H1 (cell line): Measurements from ENCODE around the gene PLAC9. TPM values are rescaled to one million over a fixed set of nuclear protein-coding genes. Genes with fewer than 3 reads are reported as not detected.

Experiments
- CTCF ChIA-PET: fragments of 300-600 bp; sonication (Branson Sonifier 250); formaldehyde crosslinking; loops from one replicate; lab custom pipeline; 2021; ENCODE audit not compliant: partially characterized antibody; lab: Charles Lee
- POLR2A ChIA-PET: fragments of 300-600 bp; sonication (Branson Sonifier 250); formaldehyde crosslinking; loops from one replicate; lab custom pipeline; 2021; ENCODE audit warnings: inconsistent platforms; ENCODE audit not compliant: partially characterized antibody; lab: Charles Lee
- DNase-seq, 2 experiments: peaks; one replicate each; pipeline versions ENCODE4 v3.0.0 to v3.0.0-alpha.2; 2010 to 2022; ENCODE audit warnings: low spot score in 2 of 2, low read depth in 1 of 2, mixed read lengths in 1 of 2
- FAIRE-seq: peaks from 2 replicates; lab custom pipeline; 2011; peaks lifted over from hg19 to GRCh38; lab: Jason Lieb, UNC
- H2AFZ ChIP-seq: 2 replicates; pipeline ENCODE4 v1.8.1; 2012; ENCODE audit warnings: low read length, inconsistent platforms
- H2AK5ac ChIP-seq: 2 replicates; pipeline ENCODE4 v1.6.1; 2013; ENCODE audit warnings: low read depth, low read length
- H2BK120ac ChIP-seq: replicated peaks from 2 replicates; pipeline ENCODE3; 2013; ENCODE audit warnings: low read depth, low read length, inconsistent platforms
- H2BK12ac ChIP-seq: 2 replicates; pipeline ENCODE4 v1.6.1; 2013; ENCODE audit warnings: low read depth, low read length
- H2BK15ac ChIP-seq: 2 replicates; pipeline ENCODE4 v1.6.1; 2013; ENCODE audit warnings: low read length
- H2BK20ac ChIP-seq: 2 replicates; pipeline ENCODE4 v1.6.1; 2013; ENCODE audit warnings: low read length
- H2BK5ac ChIP-seq: 2 replicates; pipeline ENCODE4 v1.6.1; 2013; ENCODE audit warnings: low read depth, low read length
- H3K14ac ChIP-seq: 2 replicates; pipeline ENCODE4 v1.6.1; 2013; ENCODE audit warnings: inconsistent platforms; ENCODE audit not compliant: insufficient read length
- H3K18ac ChIP-seq: 2 replicates; pipeline ENCODE4 v1.6.1; 2013; ENCODE audit warnings: low read length; ENCODE audit errors: extremely low read depth
- H3K23ac ChIP-seq: 2 replicates; pipeline ENCODE4 v1.6.1; 2013; ENCODE audit warnings: inconsistent platforms; ENCODE audit not compliant: insufficient read length
- H3K23me2 ChIP-seq: 2 replicates; pipeline ENCODE4 v1.6.1; 2013; ENCODE audit warnings: low read depth, low read length
- H3K27ac ChIP-seq: 2 replicates; pipeline ENCODE4 v1.6.1; 2011; ENCODE audit warnings: low read depth, low read length, inconsistent platforms
- H3K27me3 ChIP-seq, 4 experiments: replicated peaks in 1 of 4; 1 replicate in 1 of 4; 2 replicates in 3 of 4; pipeline versions ENCODE4 v1.6.1 to v1.8.1; 2011 to 2013; ENCODE audit warnings: low read length in 3 of 4, mild to moderate bottlenecking in 3 of 4, inconsistent platforms in 2 of 4, mixed read lengths in 2 of 4, moderate library complexity in 1 of 4; ENCODE audit not compliant: control insufficient read depth in 3 of 4, insufficient read depth in 3 of 4; ENCODE audit errors: extremely low read depth in 1 of 4
- H3K36me3 ChIP-seq, 4 experiments: 2 replicates each; pipeline versions ENCODE4 v1.6.1 to v1.8.1; 2011 to 2013; ENCODE audit warnings: mild to moderate bottlenecking in 4 of 4, low read length in 3 of 4, moderate library complexity in 2 of 4, control low read depth in 1 of 4, inconsistent platforms in 1 of 4; ENCODE audit not compliant: insufficient read depth in 4 of 4, control insufficient read depth in 2 of 4
- H3K4ac ChIP-seq: replicated peaks from 2 replicates; pipeline ENCODE3; 2013; ENCODE audit warnings: low read length, low read depth, mixed read lengths, inconsistent platforms; ENCODE audit not compliant: insufficient read length
- H3K4me1 ChIP-seq, 4 experiments: replicated peaks in 1 of 4; 1 replicate in 1 of 4; 2 replicates in 3 of 4; pipeline versions ENCODE4 v1.6.1 to v1.8.1; 2011 to 2013; ENCODE audit warnings: low read length in 3 of 4, inconsistent platforms in 2 of 4, mixed read lengths in 1 of 4; ENCODE audit not compliant: insufficient read depth in 4 of 4, control insufficient read depth in 3 of 4
- H3K4me2 ChIP-seq, 2 experiments: 2 replicates each; pipeline versions ENCODE4 v1.6.1 to v1.8.1; 2011 to 2013; ENCODE audit warnings: low read depth in 2 of 2, low read length in 2 of 2, control low read depth in 1 of 2, inconsistent platforms in 1 of 2, mild to moderate bottlenecking in 1 of 2; ENCODE audit not compliant: insufficient read depth in 1 of 2
- H3K4me3 ChIP-seq, 4 experiments: fragments of 200-600, 300-600 bp in 1 of 4; sonication (generic), shearing (Covaris generic), sonication (Bioruptor Twin) in 1 of 4; 2 replicates each; pipeline versions ENCODE4 v1.5.1 to v1.8.1; 2011 to 2016; ENCODE audit warnings: low read length in 4 of 4, low read depth in 3 of 4, control low read depth in 2 of 4, inconsistent platforms in 2 of 4, mild to moderate bottlenecking in 2 of 4, mixed read lengths in 1 of 4, moderate library complexity in 1 of 4; ENCODE audit not compliant: insufficient read depth in 2 of 4; ENCODE audit errors: extremely low read depth in 1 of 4
- H3K56ac ChIP-seq: replicated peaks from 2 replicates; pipeline ENCODE3; 2013; ENCODE audit warnings: low read depth, mild to moderate bottlenecking, mixed read lengths, low read length, inconsistent platforms; ENCODE audit not compliant: insufficient read length
- H3K79me1 ChIP-seq: 2 replicates; pipeline ENCODE4 v1.6.1; 2013; ENCODE audit warnings: low read depth, low read length, control low read depth
- H3K79me2 ChIP-seq, 2 experiments: 2 replicates each; pipeline versions ENCODE4 v1.6.1 to v1.8.1; 2012 to 2013; ENCODE audit warnings: low read length in 2 of 2, mild to moderate bottlenecking in 2 of 2, inconsistent platforms in 1 of 2; ENCODE audit not compliant: insufficient read depth in 2 of 2, control insufficient read depth in 1 of 2
- H3K9ac ChIP-seq, 4 experiments: replicated peaks in 1 of 4; 1 replicate in 1 of 4; 2 replicates in 3 of 4; pipeline versions ENCODE4 v1.6.1 to v1.8.1; 2011 to 2013; ENCODE audit warnings: low read depth in 3 of 4, low read length in 3 of 4, control low read depth in 2 of 4, mild to moderate bottlenecking in 2 of 4, moderate library complexity in 2 of 4, inconsistent platforms in 1 of 4; ENCODE audit errors: extremely low read depth in 1 of 4
- H3K9me3 ChIP-seq, 2 experiments: 2 replicates each; pipeline versions ENCODE4 v1.6.1 to v1.8.1; 2012 to 2013; ENCODE audit warnings: mild to moderate bottlenecking in 2 of 2, moderate library complexity in 2 of 2, control low read depth in 1 of 2, inconsistent platforms in 1 of 2, low read depth in 1 of 2, low read length in 1 of 2, mixed read lengths in 1 of 2; ENCODE audit not compliant: insufficient read depth in 2 of 2
- H4K20me1 ChIP-seq, 2 experiments: replicated peaks in 1 of 2; 2 replicates each; pipeline versions ENCODE3 to v1.8.1; 2011 to 2013; ENCODE audit warnings: inconsistent platforms in 2 of 2, low read length in 2 of 2, mild to moderate bottlenecking in 1 of 2; ENCODE audit not compliant: insufficient read depth in 2 of 2, control insufficient read depth in 1 of 2
- H4K5ac ChIP-seq: 2 replicates; pipeline ENCODE4 v1.6.1; 2013; ENCODE audit warnings: low read length, low read depth, mixed read lengths, inconsistent platforms; ENCODE audit not compliant: insufficient read length
- H4K8ac ChIP-seq: 2 replicates; pipeline ENCODE4 v1.8.0; 2013; ENCODE audit warnings: mild to moderate bottlenecking, moderate library complexity, low read length, inconsistent platforms; ENCODE audit not compliant: insufficient read depth; ENCODE audit errors: extremely low read depth
- H4K91ac ChIP-seq: replicated peaks from 2 replicates; pipeline ENCODE3; 2013; ENCODE audit warnings: low read length, mixed read lengths, inconsistent platforms; ENCODE audit not compliant: insufficient read length
- ATF3 ChIP-seq: IDR thresholded peaks from 2 replicates; pipeline ENCODE4 v1.6.1; 2011; ENCODE audit warnings: low read depth, mild to moderate bottlenecking, low read length; ENCODE audit not compliant: insufficient read depth
- BRCA1 ChIP-seq: IDR thresholded peaks from 2 replicates; pipeline ENCODE4 v1.6.1; 2012; ENCODE audit warnings: low read depth, low read length, improper control_type of control experiment
- E2F6 ChIP-seq: IDR thresholded peaks from 2 replicates; pipeline ENCODE4 v1.6.1; 2012; ENCODE audit warnings: inconsistent platforms
- GTF2F1 ChIP-seq: IDR thresholded peaks from 2 replicates; pipeline ENCODE4 v1.6.1; 2012; ENCODE audit warnings: low read depth, low read length, improper control_type of control experiment, borderline replicate concordance
- KDM4A ChIP-seq: IDR thresholded peaks from one replicate; pipeline ENCODE4 v1.7.1; 2012; ENCODE audit warnings: low read depth, mild to moderate bottlenecking, moderate library complexity, low read length, inconsistent platforms; ENCODE audit not compliant: severe bottlenecking
- KDM5A ChIP-seq: fragments of 200-600 bp; IDR thresholded peaks from 2 replicates; pipeline ENCODE4 v1.7.1; 2012; ENCODE audit warnings: mild to moderate bottlenecking, low read length, inconsistent platforms, mixed read lengths
- MAFK ChIP-seq: IDR thresholded peaks from 2 replicates; pipeline ENCODE4 v1.6.1; 2012; ENCODE audit warnings: low read depth, mild to moderate bottlenecking, improper control_type of control experiment, low read length
- RAD21 ChIP-seq, 2 experiments: IDR thresholded peaks in 1 of 2; conservative IDR thresholded peaks in 1 of 2; 2 replicates each; pipeline ENCODE4 v1.6.1; 2011; ENCODE audit warnings: low read depth in 2 of 2, low read length in 2 of 2, improper control_type of control experiment in 1 of 2, inconsistent platforms in 1 of 2, mild to moderate bottlenecking in 1 of 2, moderate library complexity in 1 of 2
- TBP ChIP-seq: IDR thresholded peaks from 2 replicates; pipeline ENCODE4 v1.6.1; 2011; ENCODE audit warnings: low read depth, low read length, improper control_type of control experiment
- TEAD4 ChIP-seq: IDR thresholded peaks from 2 replicates; pipeline ENCODE4 v1.6.1; 2012; ENCODE audit warnings: low read depth, low read length, inconsistent platforms, mixed read lengths
- ZNF274 ChIP-seq: IDR thresholded peaks from 2 replicates; pipeline ENCODE4 v1.7.0; 2012; ENCODE audit warnings: low read length, borderline replicate concordance; ENCODE audit errors: extremely low read depth
- WGBS, 2 experiments: shearing (Covaris generic) in 1 of 2; methylation state at CpG; one replicate each; pipeline versions ENCODE4 v1.1.6 to v1.1.7; 2013 to 2015; ENCODE audit warnings: low lambda C conversion rate in 2 of 2, mixed read lengths in 2 of 2, inconsistent platforms in 1 of 2, low coverage in 1 of 2, missing lambda C conversion rate in 1 of 2; ENCODE audit not compliant: insufficient replicate concordance in 2 of 2, insufficient coverage in 1 of 2, insufficient read length in 1 of 2; ENCODE audit errors: extremely low coverage in 1 of 2, missing lambda C conversion rate in 1 of 2; 5-methylcytosine and 5-hydroxymethylcytosine counted together
- polyA plus RNA-seq, 7 experiments: library from polyadenylated mRNA; depleted of rRNA in 3 of 7; stranded (reverse) in 5 of 7; unstranded in 2 of 7; fragments of >200 nt in 5 of 7; fragments of 200-250 nt in 2 of 7; gene quantifications; 1 replicate in 5 of 7; 2 replicates in 1 of 7; 4 replicates in 1 of 7; pipeline versions ENCODE4 v1.2.1 to v1.2.3, GENCODE V29; 2011 to 2013; ENCODE audit warnings: missing spikeins in 2 of 7, mixed read lengths in 2 of 7
- total RNA-seq: library from RNA; stranded (reverse); fragmentation: NEBNext Ultra II Directional; extraction: Animal tissue kit (Norgen Biotek cat#: 25700); gene quantifications from 2 replicates; pipeline ENCODE4 v1.2.1, GENCODE V29; 2021

PLAC9 gene
- total and polyA plus RNA-seq, 2 of the 8 experiments (the other 6 are each of a cell fraction or from before 2014, with no cell fraction given) = 8.4 to 16.7 TPM

GRCh38 chr10:80170641-80171040, 38.1 kb downstream of the PLAC9 start:
- FAIRE-seq = no peak
- TF ChIP-seq MAFK (no peak), KDM4A (no peak), GTF2F1 (no peak), KDM5A (no peak), ZNF274 (no peak), TEAD4 (no peak), E2F6 (no peak), RAD21 (IDR thresholded peaks at IDR 0.05 in 1 of 2, conservative IDR thresholded peaks at IDR 0.05 in 1 of 2; ENCODE audit: low read depth in 2 of 2, low read length in 2 of 2) (no peak), ATF3 (no peak), TBP (no peak), BRCA1 (no peak)

More at GRCh38 chr10:80170641-80171040, 38.1 kb downstream of the PLAC9 start:
- Histone ChIP-seq H3K27me3 (no peaks in the 10 kb centered on the region), H3K18ac (no peak overlapping the region), H3K56ac (no peak overlapping the region), H2AK5ac (no peak overlapping the region), H2BK5ac (no peak overlapping the region), H3K4me1 (peaks cover 4 to 16% (median 9%) of the 10 kb centered on the region in 4 experiments), H3K4me2 (no peak overlapping the region), H3K27ac (no peak overlapping the region), H3K4ac (no peak overlapping the region), H3K9me3 (no peaks in the 10 kb centered on the region), H4K91ac (no peak overlapping the region), H3K4me3 (no peak overlapping the region), H3K79me1 (peaks cover 4% of the 10 kb centered on the region), H2AFZ (no peak overlapping the region), H3K23ac (no peak overlapping the region), H2BK15ac (no peak overlapping the region), H2BK12ac (no peak overlapping the region), H3K14ac (no peak overlapping the region), H3K79me2 (no peaks in the 10 kb centered on the region), H3K9ac (no peak overlapping the region), H3K36me3 (no peaks in the 10 kb centered on the region), H4K20me1 (peaks cover 2% of the 10 kb centered on the region in 2 experiments), H4K5ac (no peak overlapping the region), H2BK120ac (no peak overlapping the region), H3K23me2 (no peaks in the 10 kb centered on the region), H2BK20ac (no peak overlapping the region), H4K8ac (no peak overlapping the region)
- POLR2A ChIA-PET = interaction anchor here (1.3 to 1.4 kb wide), 2 partner anchors 9 to 32 kb away, joined by 3 read pairs; no protein-coding TSS in a partner anchor
- CTCF ChIA-PET = interaction anchor here (1.1 to 2.9 kb wide), 7 partner anchors 9 to 52 kb away, joined by 3 to 19 read pairs (median 4); no protein-coding TSS in a partner anchor
- no peak for DNase-seq
- WGBS, 2 experiments = 89% methylated on average over 10 of the region's 10 CpGs; no CpG with 5 or more reads in 1 of the 2 experiments
